ENCODE data around the gene STPG2.
"Not testable (repeated sequence)": the region's sequence is repeated elsewhere in the genome, so short reads cannot be mapped to it uniquely, and the experiment has no call there.

DNA sequence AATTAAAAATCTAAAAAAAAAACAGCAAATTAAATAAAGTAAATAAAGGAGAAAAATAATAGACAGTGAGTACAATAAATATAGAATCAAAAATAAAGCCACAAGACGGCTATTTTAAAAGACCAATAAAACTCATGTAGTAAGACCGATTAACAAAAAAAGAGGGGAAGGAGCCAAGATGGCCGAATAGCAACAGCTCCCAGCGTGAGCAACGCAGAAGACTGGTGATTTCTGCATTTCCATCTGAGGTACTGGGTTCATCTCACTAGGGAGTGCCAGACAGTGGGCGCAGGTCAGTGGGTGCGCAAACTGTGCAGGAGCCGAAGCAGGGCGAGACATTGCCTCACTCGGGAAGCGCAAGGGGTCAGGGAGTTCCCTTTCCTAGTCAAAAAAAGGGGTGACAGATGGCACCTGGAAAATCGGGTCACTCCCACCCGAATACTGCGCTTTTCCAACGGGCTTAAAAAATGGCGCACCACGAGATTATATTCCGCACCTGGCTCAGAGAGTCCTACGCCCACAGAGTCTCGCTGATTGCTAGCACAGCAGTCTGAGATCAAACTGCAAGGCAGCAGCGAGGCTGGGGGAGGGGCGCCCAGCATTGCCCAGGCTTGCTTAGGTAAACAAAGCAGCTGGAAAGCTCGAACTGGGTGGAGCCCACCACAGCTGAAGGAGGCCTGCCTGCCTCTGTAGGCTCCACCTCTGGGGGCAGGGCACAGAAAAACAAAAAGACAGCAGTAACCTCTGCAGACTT, 239.7 kb downstream of the STPG2 start:
- not testable (repeated sequence) for TF ChIP-seq ARNT (IDR thresholded peaks at IDR 0.05); SP1 (IDR thresholded peaks at IDR 0.05); LEF1 (IDR thresholded peaks at IDR 0.05; ENCODE audit: borderline replicate concordance); BHLHE40 (IDR thresholded peaks at IDR 0.05; ENCODE audit: borderline replicate concordance); FOXM1 (IDR thresholded peaks at IDR 0.05; ENCODE audit: borderline replicate concordance); PKNOX1 (IDR thresholded peaks at IDR 0.05)

All from HEK293T (cell line).